ENCODE results near the gene AP4S1.

AP4S1 gene

DNA sequence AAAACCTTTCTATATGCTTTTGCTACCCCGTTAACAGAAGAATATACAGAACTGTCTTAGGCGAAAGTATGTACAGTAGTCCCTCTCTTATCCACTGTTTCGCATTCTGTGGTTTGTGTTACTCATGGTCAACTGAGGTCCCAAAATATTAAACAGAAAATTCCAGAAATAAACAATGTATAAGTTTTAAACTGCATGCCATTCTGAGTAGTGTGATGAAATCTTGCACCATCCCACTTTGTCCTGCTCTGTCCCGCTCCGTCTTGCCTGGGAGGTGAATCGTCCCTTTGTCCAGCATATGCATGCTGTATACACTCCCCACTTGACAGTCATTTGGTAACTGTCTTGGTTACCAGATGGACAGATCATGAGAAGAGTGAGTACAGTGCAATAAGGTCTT lies 70.8 kb downstream of the AP4S1 start:
- no peak overlapping the region for H3K4me3 ChIP-seq (ENCODE audit: low read length in 2 of 2)
- H3K4me1 ChIP-seq (ENCODE audit: control insufficient read depth in 2 of 2, insufficient read depth in 2 of 2, low read length in 2 of 2), result peaks cover 0 to 9% of the 10 kb centered on the region in 2 donors
- H3K27ac ChIP-seq (ENCODE audit: low read depth in 2 of 2, low read length in 2 of 2), result no peak overlapping the region
- no peaks in the 10 kb centered on the region for H3K27me3 ChIP-seq (ENCODE audit: control insufficient read depth in 2 of 2, insufficient read depth in 2 of 2, low read length in 2 of 2)
- H3K9me3 ChIP-seq (ENCODE audit: control insufficient read depth in 2 of 2, low read length in 2 of 2), result no peaks in the 10 kb centered on the region
- H3K9ac ChIP-seq (ENCODE audit: low read depth in 1 of 2, low read length in 2 of 2), result no peak overlapping the region
- peaks cover 26 to 27% of the 10 kb centered on the region in 2 donors for H3K36me3 ChIP-seq (ENCODE audit: control insufficient read depth in 2 of 2, insufficient read depth in 2 of 2, low read length in 2 of 2)

GRCh38 chr14:31097081-31097480 lies 71.6 kb downstream of the AP4S1 start:
- H3K9ac ChIP-seq (ENCODE audit: low read depth in 1 of 2, low read length in 2 of 2), result no peak overlapping the region
- H3K27ac ChIP-seq (ENCODE audit: low read depth in 2 of 2, low read length in 2 of 2), result no peak overlapping the region
- H3K4me1 ChIP-seq (ENCODE audit: control insufficient read depth in 2 of 2, insufficient read depth in 2 of 2, low read length in 2 of 2), result peaks cover 0 to under 1% of the 10 kb centered on the region in 2 donors
- H3K36me3 ChIP-seq (ENCODE audit: control insufficient read depth in 2 of 2, insufficient read depth in 2 of 2, low read length in 2 of 2), result peaks cover 32 to 34% of the 10 kb centered on the region in 2 donors
- no peaks in the 10 kb centered on the region for H3K9me3 ChIP-seq (ENCODE audit: control insufficient read depth in 2 of 2, low read length in 2 of 2)
- no peaks in the 10 kb centered on the region for H3K27me3 ChIP-seq (ENCODE audit: control insufficient read depth in 2 of 2, insufficient read depth in 2 of 2, low read length in 2 of 2)
- no peak overlapping the region for H3K4me3 ChIP-seq (ENCODE audit: low read length in 2 of 2)

DNA sequence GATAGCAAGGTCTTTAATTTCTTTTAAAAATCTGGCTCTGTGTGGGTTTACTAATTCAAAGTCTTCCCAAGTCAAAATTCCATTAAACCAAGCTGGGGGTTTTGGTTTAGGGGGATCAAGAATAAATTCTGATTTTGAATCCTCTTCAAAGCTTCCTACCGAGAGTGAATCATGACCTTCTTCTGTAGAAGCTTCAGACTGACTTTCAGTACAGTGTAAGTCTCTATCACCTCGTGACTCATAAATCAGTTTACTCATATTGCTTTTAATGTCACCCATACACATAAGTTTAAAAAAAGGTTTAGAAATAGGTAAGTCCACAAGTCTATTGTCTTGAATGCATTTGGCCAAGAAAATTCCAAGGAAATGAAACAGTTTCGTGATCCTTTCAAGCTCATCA lies 81.3 kb downstream of the AP4S1 start:
- H3K4me1 ChIP-seq (ENCODE audit: control insufficient read depth in 2 of 2, insufficient read depth in 2 of 2, low read length in 2 of 2), result no peaks in the 10 kb centered on the region
- H3K27me3 ChIP-seq (ENCODE audit: control insufficient read depth in 2 of 2, insufficient read depth in 2 of 2, low read length in 2 of 2), result no peaks in the 10 kb centered on the region
- H3K36me3 ChIP-seq (ENCODE audit: control insufficient read depth in 2 of 2, insufficient read depth in 2 of 2, low read length in 2 of 2), result peaks cover 64 to 80% of the 10 kb centered on the region in 2 donors
- H3K4me3 ChIP-seq (ENCODE audit: low read length in 2 of 2), result no peak overlapping the region
- no peaks in the 10 kb centered on the region for H3K9me3 ChIP-seq (ENCODE audit: control insufficient read depth in 2 of 2, low read length in 2 of 2)
- no peak overlapping the region for H3K9ac ChIP-seq (ENCODE audit: low read depth in 1 of 2, low read length in 2 of 2)
- no peak overlapping the region for H3K27ac ChIP-seq (ENCODE audit: low read depth in 2 of 2, low read length in 2 of 2)

DNA sequence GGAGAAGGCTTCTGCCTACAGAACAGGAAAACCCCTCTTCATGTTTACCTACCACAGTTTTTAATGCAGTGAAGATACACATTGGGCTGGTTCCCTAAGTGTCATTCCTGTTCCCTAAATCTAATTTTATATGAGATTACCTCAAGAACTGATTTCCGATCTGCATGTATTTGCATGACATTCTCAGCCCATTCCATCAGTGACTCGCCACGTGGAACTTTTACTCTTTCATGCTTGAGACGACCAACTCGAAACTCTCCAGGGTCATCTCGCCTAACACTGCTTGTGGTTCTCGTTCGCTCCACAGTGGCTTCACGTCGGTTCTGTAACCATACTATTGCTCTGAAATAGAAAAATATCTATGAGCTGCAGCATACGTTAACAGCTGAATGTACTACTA lies 83.8 kb downstream of the AP4S1 start:
- H3K27ac ChIP-seq (ENCODE audit: low read depth in 2 of 2, low read length in 2 of 2), result no peak overlapping the region
- H3K4me1 ChIP-seq (ENCODE audit: control insufficient read depth in 2 of 2, insufficient read depth in 2 of 2, low read length in 2 of 2), result no peaks in the 10 kb centered on the region
- H3K4me3 ChIP-seq (ENCODE audit: low read length in 2 of 2), result no peak overlapping the region
- peaks cover 59 to 86% of the 10 kb centered on the region in 2 donors for H3K36me3 ChIP-seq (ENCODE audit: control insufficient read depth in 2 of 2, insufficient read depth in 2 of 2, low read length in 2 of 2)
- no peaks in the 10 kb centered on the region for H3K9me3 ChIP-seq (ENCODE audit: control insufficient read depth in 2 of 2, low read length in 2 of 2)
- H3K27me3 ChIP-seq (ENCODE audit: control insufficient read depth in 2 of 2, insufficient read depth in 2 of 2, low read length in 2 of 2), result no peaks in the 10 kb centered on the region
- H3K9ac ChIP-seq (ENCODE audit: low read depth in 1 of 2, low read length in 2 of 2), result no peak overlapping the region

- Histone ChIP-seq H3K27ac (ENCODE audit: low read depth in 2 of 2, low read length in 2 of 2) (no peak overlapping the region), H3K36me3 (ENCODE audit: control insufficient read depth in 2 of 2, insufficient read depth in 2 of 2, low read length in 2 of 2) (peaks cover 57 to 88% of the 10 kb centered on the region in 2 donors), H3K4me3 (ENCODE audit: low read length in 2 of 2) (no peak overlapping the region), H3K27me3 (ENCODE audit: control insufficient read depth in 2 of 2, insufficient read depth in 2 of 2, low read length in 2 of 2) (no peaks in the 10 kb centered on the region), H3K4me1 (ENCODE audit: control insufficient read depth in 2 of 2, insufficient read depth in 2 of 2, low read length in 2 of 2) (no peaks in the 10 kb centered on the region), H3K9me3 (ENCODE audit: control insufficient read depth in 2 of 2, low read length in 2 of 2) (no peaks in the 10 kb centered on the region), H3K9ac (ENCODE audit: low read depth in 1 of 2, low read length in 2 of 2) (no peak overlapping the region)
These were observed 85.4 kb downstream of the AP4S1 start for GRCh38 chr14:31110872-31111271.

GRCh38 chr14:31113794-31114193 lies 88.3 kb downstream of the AP4S1 start:
- H3K9ac ChIP-seq (ENCODE audit: low read depth in 1 of 2, low read length in 2 of 2), result no peak overlapping the region
- no peak overlapping the region for H3K27ac ChIP-seq (ENCODE audit: low read depth in 2 of 2, low read length in 2 of 2)
- H3K27me3 ChIP-seq (ENCODE audit: control insufficient read depth in 2 of 2, insufficient read depth in 2 of 2, low read length in 2 of 2), result no peaks in the 10 kb centered on the region
- no peaks in the 10 kb centered on the region for H3K4me1 ChIP-seq (ENCODE audit: control insufficient read depth in 2 of 2, insufficient read depth in 2 of 2, low read length in 2 of 2)
- H3K4me3 ChIP-seq (ENCODE audit: low read length in 2 of 2), result no peak overlapping the region
- H3K36me3 ChIP-seq (ENCODE audit: control insufficient read depth in 2 of 2, insufficient read depth in 2 of 2, low read length in 2 of 2), result peaks cover 60 to 85% of the 10 kb centered on the region in 2 donors
- no peaks in the 10 kb centered on the region for H3K9me3 ChIP-seq (ENCODE audit: control insufficient read depth in 2 of 2, low read length in 2 of 2)

DNA sequence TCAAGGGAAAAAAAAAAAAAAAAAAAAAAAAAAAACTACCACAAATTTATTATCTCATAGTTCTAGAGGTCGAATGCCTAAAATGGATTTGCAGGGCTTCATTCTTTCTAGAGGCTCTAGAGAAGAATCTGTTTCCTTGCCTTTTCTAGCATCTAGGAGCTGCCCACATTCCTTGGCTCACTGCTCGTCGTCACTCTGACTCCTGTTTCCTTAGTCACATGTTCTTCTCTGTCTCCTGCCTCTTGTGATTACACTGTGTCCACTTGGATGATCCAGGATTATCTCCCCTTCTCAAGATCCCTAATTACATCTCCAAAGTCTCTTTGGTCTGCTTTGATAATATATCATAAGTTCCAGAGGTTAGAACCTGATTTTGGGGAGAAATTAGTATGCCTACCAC lies 93.4 kb downstream of the AP4S1 start:
- Histone ChIP-seq H3K4me3 (ENCODE audit: low read length in 2 of 2) (no peak overlapping the region), H3K27me3 (ENCODE audit: control insufficient read depth in 2 of 2, insufficient read depth in 2 of 2, low read length in 2 of 2) (no peaks in the 10 kb centered on the region), H3K27ac (ENCODE audit: low read depth in 2 of 2, low read length in 2 of 2) (no peak overlapping the region), H3K9me3 (ENCODE audit: control insufficient read depth in 2 of 2, low read length in 2 of 2) (no peaks in the 10 kb centered on the region), H3K4me1 (ENCODE audit: control insufficient read depth in 2 of 2, insufficient read depth in 2 of 2, low read length in 2 of 2) (no peaks in the 10 kb centered on the region), H3K9ac (ENCODE audit: low read depth in 1 of 2, low read length in 2 of 2) (no peak overlapping the region), H3K36me3 (ENCODE audit: control insufficient read depth in 2 of 2, insufficient read depth in 2 of 2, low read length in 2 of 2) (peaks cover 77 to 85% of the 10 kb centered on the region in 2 donors)

GRCh38 chr14:31122098-31122611 lies 96.7 kb downstream of the AP4S1 start:
- Histone ChIP-seq H3K4me1 (ENCODE audit: control insufficient read depth in 2 of 2, insufficient read depth in 2 of 2, low read length in 2 of 2) (no peaks in the 10 kb centered on the region), H3K36me3 (ENCODE audit: control insufficient read depth in 2 of 2, insufficient read depth in 2 of 2, low read length in 2 of 2) (peaks cover 59 to 64% of the 10 kb centered on the region in 2 donors), H3K9ac (ENCODE audit: low read depth in 1 of 2, low read length in 2 of 2) (no peak overlapping the region), H3K4me3 (ENCODE audit: low read length in 2 of 2) (no peak overlapping the region), H3K27ac (ENCODE audit: low read depth in 2 of 2, low read length in 2 of 2) (no peak overlapping the region), H3K9me3 (ENCODE audit: control insufficient read depth in 2 of 2, low read length in 2 of 2) (no peaks in the 10 kb centered on the region), H3K27me3 (ENCODE audit: control insufficient read depth in 2 of 2, insufficient read depth in 2 of 2, low read length in 2 of 2) (no peaks in the 10 kb centered on the region)

DNA sequence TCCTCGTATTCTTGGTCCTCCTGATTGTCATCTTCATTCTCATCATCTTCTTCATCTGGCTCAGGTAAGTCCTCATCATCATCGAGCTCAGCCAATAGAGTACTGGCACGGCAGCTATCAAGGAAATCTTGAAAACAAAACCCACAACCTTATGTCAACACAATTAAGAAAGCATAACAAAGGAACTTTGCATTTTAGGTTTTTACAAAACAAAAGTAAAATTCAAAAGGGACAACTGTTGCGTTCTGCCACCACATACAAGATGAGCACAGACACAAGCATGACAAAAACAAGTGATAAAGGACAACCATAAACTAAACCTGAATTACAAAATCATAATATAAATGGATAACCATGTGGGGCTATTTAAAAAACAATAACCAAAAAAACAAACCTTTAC lies 97.5 kb downstream of the AP4S1 start:
- Histone ChIP-seq H3K9ac (ENCODE audit: low read depth in 1 of 2, low read length in 2 of 2) (no peak overlapping the region), H3K4me1 (ENCODE audit: control insufficient read depth in 2 of 2, insufficient read depth in 2 of 2, low read length in 2 of 2) (peaks cover 0 to 3% of the 10 kb centered on the region in 2 donors), H3K27me3 (ENCODE audit: control insufficient read depth in 2 of 2, insufficient read depth in 2 of 2, low read length in 2 of 2) (no peaks in the 10 kb centered on the region), H3K27ac (ENCODE audit: low read depth in 2 of 2, low read length in 2 of 2) (no peak overlapping the region), H3K36me3 (ENCODE audit: control insufficient read depth in 2 of 2, insufficient read depth in 2 of 2, low read length in 2 of 2) (peaks cover 53 to 62% of the 10 kb centered on the region in 2 donors), H3K9me3 (ENCODE audit: control insufficient read depth in 2 of 2, low read length in 2 of 2) (no peaks in the 10 kb centered on the region), H3K4me3 (ENCODE audit: low read length in 2 of 2) (no peak overlapping the region)

DNA sequence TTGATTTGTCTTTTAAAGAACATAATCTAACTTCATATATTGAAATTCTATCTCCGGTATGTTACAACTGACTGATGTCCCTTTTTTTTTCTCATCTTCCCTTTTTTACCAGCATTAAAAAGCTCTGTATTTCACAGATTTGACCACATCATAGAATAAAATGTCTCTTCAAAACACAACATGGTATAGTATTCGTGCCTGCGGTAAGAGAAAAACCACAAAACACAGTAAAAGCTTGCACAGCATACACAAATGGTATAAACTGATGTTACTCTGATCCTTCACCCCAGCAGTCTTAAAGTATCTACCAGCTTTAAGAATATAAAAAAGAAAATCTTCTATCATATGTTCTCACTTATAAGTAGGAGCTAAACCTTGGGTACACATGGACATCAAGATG lies 98.7 kb downstream of the AP4S1 start:
- no peaks in the 10 kb centered on the region for H3K9me3 ChIP-seq (ENCODE audit: control insufficient read depth in 2 of 2, low read length in 2 of 2)
- H3K27ac ChIP-seq (ENCODE audit: low read depth in 2 of 2, low read length in 2 of 2), result no peak overlapping the region
- H3K4me1 ChIP-seq (ENCODE audit: control insufficient read depth in 2 of 2, insufficient read depth in 2 of 2, low read length in 2 of 2), result peaks cover 7 to 8% of the 10 kb centered on the region in 2 donors
- H3K4me3 ChIP-seq (ENCODE audit: low read length in 2 of 2), result no peak overlapping the region
- H3K36me3 ChIP-seq (ENCODE audit: control insufficient read depth in 2 of 2, insufficient read depth in 2 of 2, low read length in 2 of 2), result peaks cover 56 to 63% of the 10 kb centered on the region in 2 donors
- H3K27me3 ChIP-seq (ENCODE audit: control insufficient read depth in 2 of 2, insufficient read depth in 2 of 2, low read length in 2 of 2), result no peaks in the 10 kb centered on the region
- H3K9ac ChIP-seq (ENCODE audit: low read depth in 1 of 2, low read length in 2 of 2), result no peak overlapping the region

GRCh38 chr14:31125231-31125630 lies 99.8 kb downstream of the AP4S1 start:
- H3K36me3 ChIP-seq (ENCODE audit: control insufficient read depth in 2 of 2, insufficient read depth in 2 of 2, low read length in 2 of 2), result peaks cover 52 to 59% of the 10 kb centered on the region in 2 donors
- H3K9me3 ChIP-seq (ENCODE audit: control insufficient read depth in 2 of 2, low read length in 2 of 2), result no peaks in the 10 kb centered on the region
- H3K27me3 ChIP-seq (ENCODE audit: control insufficient read depth in 2 of 2, insufficient read depth in 2 of 2, low read length in 2 of 2), result no peaks in the 10 kb centered on the region
- H3K9ac ChIP-seq (ENCODE audit: low read depth in 1 of 2, low read length in 2 of 2), result no peak overlapping the region
- H3K27ac ChIP-seq (ENCODE audit: low read depth in 2 of 2, low read length in 2 of 2), result no peak overlapping the region
- H3K4me1 ChIP-seq (ENCODE audit: control insufficient read depth in 2 of 2, insufficient read depth in 2 of 2, low read length in 2 of 2), result peaks cover 7 to 8% of the 10 kb centered on the region in 2 donors
- H3K4me3 ChIP-seq (ENCODE audit: low read length in 2 of 2), result no peak overlapping the region
